Measurements from ENCODE around the gene CATSPERZ. TPM values are rescaled to one million over a fixed set of nuclear protein-coding genes. Genes with fewer than 3 reads are reported as not detected.

The CATSPERZ gene
- polyA plus RNA-seq, 1 donor from 2014 or later = not detected

DNA sequence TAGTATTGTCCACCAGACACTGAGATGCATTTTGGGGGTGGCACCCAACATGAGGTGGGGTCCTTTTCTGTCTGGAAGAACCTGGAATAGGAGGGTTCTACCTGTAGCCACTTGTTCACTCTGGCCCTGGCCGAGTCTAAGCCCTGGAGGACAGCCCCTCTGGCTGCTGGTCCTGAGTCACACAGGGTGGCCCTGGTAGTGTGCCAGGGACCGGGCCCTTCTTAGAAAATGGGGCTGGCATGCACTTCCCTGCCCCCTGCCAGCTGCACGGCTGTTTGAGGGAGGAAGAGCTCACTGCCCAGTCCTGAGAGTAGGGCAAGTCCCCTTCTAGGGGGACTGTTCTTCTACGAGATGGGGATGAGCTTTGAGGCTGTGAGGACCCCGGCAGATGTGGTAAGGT lies 46.7 kb upstream of the CATSPERZ start:
- H3K27ac ChIP-seq (ENCODE audit: low read length) = no peak overlapping the region
- no peaks in the 10 kb centered on the region for H4K20me1 ChIP-seq (ENCODE audit: insufficient read depth)
- H3K9ac ChIP-seq (ENCODE audit: low read length) = no peak overlapping the region
- H3K27me3 ChIP-seq (ENCODE audit: insufficient read depth, low read depth, low read length) = peaks cover 8% of the 10 kb centered on the region
- H3K9me3 ChIP-seq (ENCODE audit: low read length) = no peaks in the 10 kb centered on the region
- H3F3A ChIP-seq (ENCODE audit: insufficient read depth, low read length, poor library complexity, severe bottlenecking) = no peaks in the 10 kb centered on the region
- no peak overlapping the region for H3K4me3 ChIP-seq (ENCODE audit: low read length)
- no peak overlapping the region for H3K4me2 ChIP-seq (ENCODE audit: low read length)
- no peaks in the 10 kb centered on the region for H3K9me2 ChIP-seq (ENCODE audit: insufficient read depth, low read length)
- H3K79me2 ChIP-seq (replicated peaks; ENCODE audit: insufficient read depth, low read length) = no peaks in the 10 kb centered on the region
- H2AFZ ChIP-seq (ENCODE audit: low read depth, low read length) = no peak overlapping the region
- no peaks in the 10 kb centered on the region for H3K36me3 ChIP-seq (ENCODE audit: insufficient read depth, low read length)
- TF ChIP-seq EZH2 (IDR thresholded peaks at IDR 0.05; ENCODE audit: borderline replicate concordance, insufficient read depth, low read length, poor library complexity, severe bottlenecking) = no peak
- TF ChIP-seq POLR2AphosphoS5 (IDR thresholded peaks at IDR 0.05) = no peak
- no peak for TF ChIP-seq MXI1 (conservative IDR thresholded peaks at IDR 0.05; ENCODE audit: poor library complexity, severe bottlenecking)
- TF ChIP-seq SMC3 (conservative IDR thresholded peaks at IDR 0.05; ENCODE audit: poor library complexity) = no peak

DNA sequence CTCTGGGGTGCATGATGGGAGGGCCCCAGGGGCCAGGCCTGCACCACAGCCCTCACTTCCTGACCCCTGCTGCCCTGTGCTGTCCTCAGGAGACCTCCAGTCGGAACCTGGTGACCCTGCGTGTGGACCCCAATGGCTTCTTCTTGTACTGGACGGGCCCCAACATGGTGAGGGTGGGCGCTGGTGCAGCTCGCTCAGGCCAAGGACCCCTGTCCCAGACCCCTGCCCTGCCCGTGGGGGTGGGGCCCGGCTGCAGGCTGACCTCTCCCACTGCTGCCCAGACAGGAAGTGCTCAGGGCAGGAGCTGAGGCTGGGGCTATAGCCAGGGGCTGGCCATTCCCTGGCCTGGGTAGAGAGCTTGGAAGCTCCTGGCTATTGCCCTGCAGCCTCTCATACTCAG lies 45.8 kb upstream of the CATSPERZ start:
- no peak overlapping the region for H3K9ac ChIP-seq (ENCODE audit: low read length)
- H4K20me1 ChIP-seq (ENCODE audit: insufficient read depth) = no peaks in the 10 kb centered on the region
- no peaks in the 10 kb centered on the region for H3F3A ChIP-seq (ENCODE audit: insufficient read depth, low read length, poor library complexity, severe bottlenecking)
- H3K27me3 ChIP-seq (ENCODE audit: insufficient read depth, low read depth, low read length) = peaks cover 8% of the 10 kb centered on the region
- H3K27ac ChIP-seq (ENCODE audit: low read length) = no peak overlapping the region
- TF ChIP-seq CTCF (IDR thresholded peaks at IDR 0.05; ENCODE audit: poor library complexity, severe bottlenecking) (no peak), SMC3 (conservative IDR thresholded peaks at IDR 0.05; ENCODE audit: poor library complexity) (no peak), MXI1 (conservative IDR thresholded peaks at IDR 0.05; ENCODE audit: poor library complexity, severe bottlenecking) (no peak), TAF1 (IDR thresholded peaks at IDR 0.05; ENCODE audit: low read depth) (no peak), EP300 (conservative IDR thresholded peaks at IDR 0.05; ENCODE audit: poor library complexity, severe bottlenecking) (no peak), RAD21 (conservative IDR thresholded peaks at IDR 0.05) (no peak), REST (IDR thresholded peaks at IDR 0.05; ENCODE audit: borderline replicate concordance) (no peak), EZH2 (IDR thresholded peaks at IDR 0.05; ENCODE audit: borderline replicate concordance, insufficient read depth, low read length, poor library complexity, severe bottlenecking) (no peak), POLR2AphosphoS5 (IDR thresholded peaks at IDR 0.05) (no peak)
- no peak overlapping the region for H2AFZ ChIP-seq (ENCODE audit: low read depth, low read length)
- no peaks in the 10 kb centered on the region for H3K36me3 ChIP-seq (ENCODE audit: insufficient read depth, low read length)
- no peaks in the 10 kb centered on the region for H3K9me2 ChIP-seq (ENCODE audit: insufficient read depth, low read length)
- H3K4me3 ChIP-seq (ENCODE audit: low read length) = no peak overlapping the region
- H3K4me2 ChIP-seq (ENCODE audit: low read length) = no peak overlapping the region
- H3K9me3 ChIP-seq (ENCODE audit: low read length) = no peaks in the 10 kb centered on the region
- no peaks in the 10 kb centered on the region for H3K79me2 ChIP-seq (replicated peaks; ENCODE audit: insufficient read depth, low read length)

Measured in neural cell (in vitro differentiated cells).